Stimulated activated CD8-positive, alpha-beta memory T cell treated with anti-CD3 and anti-CD28 coated beads, Interleukin-4, amount 100 ng/mL, for 4 hours (primary cell): Measurements from ENCODE around the gene CAMK2G.

Experiments used
- DNase-seq, 2 donors: peaks; one replicate each; pipeline ENCODE4 v3.0.0-alpha.2; 2020; ENCODE audit warnings: low read depth in 2 of 2, low spot score in 1 of 2

CAMK2G gene

DNA sequence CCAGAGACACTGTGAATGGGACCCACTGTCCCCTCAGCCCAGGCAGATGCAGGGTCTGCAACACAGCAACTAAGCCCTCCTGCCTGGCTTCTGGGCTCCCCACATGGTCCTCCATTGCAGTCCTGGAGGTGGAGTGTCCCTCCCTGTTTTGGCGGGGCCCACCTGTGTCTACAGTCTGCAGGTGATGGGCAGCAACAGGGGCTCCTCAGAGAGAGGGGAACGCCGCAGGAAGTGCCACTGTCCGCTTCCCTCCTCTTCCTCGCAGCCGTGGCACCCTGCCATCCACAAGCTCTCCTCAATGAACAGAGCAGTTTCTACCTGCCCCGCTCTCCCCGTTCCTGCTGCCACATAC, 9.3 kb downstream of the CAMK2G start:
- DNase-seq, result no peak

DNA sequence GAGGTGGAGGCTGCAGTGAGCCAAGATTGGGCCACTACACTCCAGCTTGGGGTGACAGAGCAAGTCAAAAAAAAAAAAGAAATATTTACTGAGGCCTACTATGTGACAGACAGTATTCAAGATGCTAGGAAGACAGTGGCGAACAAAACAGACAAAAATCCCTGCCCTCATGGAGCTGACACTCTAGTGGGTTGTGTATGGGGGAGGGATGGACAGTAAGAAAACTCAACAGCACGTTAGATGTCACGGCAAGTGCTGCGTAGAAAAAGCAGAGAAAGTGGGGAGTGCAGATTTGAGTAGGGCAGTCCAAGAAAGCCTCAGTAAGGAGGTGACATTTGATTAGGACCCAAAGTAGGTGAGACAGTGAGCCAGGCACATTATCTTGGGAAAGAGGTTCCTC, 10.1 kb downstream of the CAMK2G start:
- DNase-seq, result no peak

DNA sequence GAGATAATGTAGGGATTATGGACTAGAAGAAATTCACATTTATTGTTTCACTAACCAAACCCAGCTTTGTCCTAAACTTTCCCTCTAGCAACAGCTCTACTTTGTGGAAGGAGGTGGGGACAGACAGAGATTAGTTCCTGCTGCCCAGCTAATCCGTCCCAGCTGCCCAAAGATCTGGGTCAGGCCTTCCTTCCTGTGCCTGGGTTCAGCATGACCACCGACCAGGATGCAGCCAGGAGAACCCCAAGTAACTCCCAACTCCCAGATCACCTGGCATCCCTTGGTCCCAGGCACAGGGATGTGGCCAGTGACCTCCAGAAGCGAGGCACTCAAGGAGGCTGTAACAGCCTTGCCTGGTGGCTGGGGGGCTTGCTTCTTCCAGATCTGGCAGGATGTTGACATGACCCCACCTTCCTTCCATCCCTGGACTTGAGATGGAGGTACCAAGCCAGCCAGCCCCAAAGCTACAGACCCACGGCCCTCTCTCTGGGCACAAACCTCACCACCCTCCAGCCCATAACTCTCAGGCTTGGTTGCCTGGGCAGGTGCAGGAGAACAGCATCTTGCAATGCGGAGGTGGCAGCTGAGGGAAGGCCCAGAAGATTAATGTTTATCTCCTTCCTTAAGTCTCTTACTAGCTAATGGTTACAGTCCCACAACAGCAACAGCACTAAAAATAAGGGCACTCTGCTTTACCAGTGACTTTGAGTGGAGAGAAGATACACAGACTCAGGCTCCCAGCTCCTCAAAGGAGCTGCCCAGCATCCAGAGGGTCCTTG, 11.1 kb downstream of the CAMK2G start:
- DNase-seq, result no peak

DNA sequence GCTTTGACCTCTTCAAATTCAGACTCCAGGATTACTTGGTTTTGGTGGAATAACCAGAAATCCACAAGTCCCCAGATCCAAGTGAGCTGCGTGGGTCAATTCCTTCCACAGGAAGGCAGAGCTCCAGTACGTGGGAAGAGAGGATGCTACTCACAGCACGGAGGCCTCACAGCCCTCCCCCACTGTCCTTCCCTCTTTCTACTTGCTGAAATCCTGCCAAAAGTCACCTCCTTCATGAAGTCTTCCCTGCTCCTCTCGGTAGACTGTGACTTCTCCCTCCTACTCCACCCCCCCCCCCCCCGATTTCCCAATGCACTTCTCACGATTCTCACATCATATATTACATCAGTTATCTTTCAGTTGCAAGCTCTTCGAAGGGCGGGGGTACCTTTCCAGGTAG, 12.3 kb downstream of the CAMK2G start:
- DNase-seq, result no peak

DNA sequence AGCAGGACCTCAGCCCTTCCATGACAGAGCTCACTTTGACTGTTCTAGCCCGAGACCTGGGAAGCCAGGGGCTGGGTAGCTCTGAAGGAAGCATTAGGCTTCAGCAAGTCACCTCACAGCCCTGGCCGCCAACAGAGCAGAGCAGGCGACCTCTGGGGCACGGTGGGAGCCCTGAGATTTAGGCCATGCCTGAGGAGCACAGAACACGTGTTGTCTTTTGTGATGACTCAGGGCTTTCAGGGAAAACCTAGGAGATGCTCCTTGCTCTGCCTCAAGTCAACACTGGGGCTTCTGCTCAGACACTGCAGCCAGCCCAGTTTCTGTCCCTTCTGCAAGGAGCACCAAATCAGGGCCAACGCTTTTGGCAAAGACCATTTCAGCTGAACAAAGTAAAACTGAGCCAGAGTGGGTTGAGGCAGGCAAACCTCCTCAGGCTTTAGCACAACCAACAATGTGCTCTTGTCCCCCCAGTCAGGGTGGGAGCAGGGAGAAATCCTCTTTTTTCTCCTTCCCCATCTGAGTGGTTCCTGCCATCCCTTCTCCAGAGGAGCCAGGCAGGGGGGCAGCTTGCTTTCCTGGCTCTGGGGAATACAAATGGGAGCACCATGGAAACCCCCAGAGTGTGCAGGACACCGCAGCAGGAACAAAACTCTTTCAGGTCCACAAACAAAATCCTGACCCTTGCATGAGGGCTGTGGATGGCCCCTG, 14.4 kb downstream of the CAMK2G start:
- DNase-seq, result no peak

DNA sequence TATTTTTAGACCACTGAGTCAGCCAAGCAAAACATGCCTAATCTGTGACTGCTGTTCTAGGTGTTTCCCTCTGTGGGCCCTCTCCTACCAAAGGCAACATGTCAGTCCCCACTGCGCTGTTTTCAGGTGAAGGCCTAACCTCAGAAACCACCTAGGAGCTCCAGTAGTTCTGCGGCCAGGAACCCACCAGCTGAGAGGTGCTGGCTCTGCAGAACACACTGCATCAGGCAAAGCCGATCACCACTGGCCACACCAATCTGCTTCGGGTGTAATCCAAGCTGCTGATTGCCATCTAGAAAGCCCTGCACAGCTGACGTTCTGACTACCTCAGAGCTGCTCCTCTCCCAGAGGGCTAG, 14.9 kb downstream of the CAMK2G start:
- DNase-seq, result no peak

DNA sequence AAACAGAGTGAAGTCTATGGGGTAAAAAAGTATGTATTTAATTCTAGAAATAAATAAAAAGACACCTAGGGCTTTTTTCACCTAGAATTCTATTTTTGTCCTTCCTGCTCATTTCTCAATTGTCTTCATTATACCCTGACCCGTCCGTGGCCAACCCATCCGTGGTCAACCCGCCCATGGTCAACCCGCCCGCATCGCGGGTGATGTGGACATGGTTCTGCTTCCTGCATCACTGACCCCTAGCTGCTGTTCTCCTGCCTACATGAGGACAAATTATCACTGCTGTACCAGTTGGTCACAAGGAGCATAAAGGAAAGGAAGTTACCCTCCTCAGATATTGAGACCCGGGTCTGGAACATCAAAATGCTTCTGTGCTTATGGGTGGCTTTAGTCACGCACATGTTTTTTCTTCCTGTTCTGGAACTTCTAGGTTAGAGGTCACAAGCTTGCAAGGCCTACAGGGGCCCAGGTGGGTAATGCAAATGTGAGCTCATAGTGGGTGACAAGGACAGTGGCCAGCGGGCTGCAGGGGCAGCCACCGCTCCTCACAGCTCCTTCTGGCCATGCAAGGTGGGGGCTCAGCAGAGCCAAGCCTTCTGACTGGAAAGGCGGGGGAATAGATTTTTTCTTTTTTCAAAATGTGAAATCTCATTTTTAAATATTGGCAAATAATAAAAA, 15.5 kb downstream of the CAMK2G start:
- DNase-seq, result no peak

DNA sequence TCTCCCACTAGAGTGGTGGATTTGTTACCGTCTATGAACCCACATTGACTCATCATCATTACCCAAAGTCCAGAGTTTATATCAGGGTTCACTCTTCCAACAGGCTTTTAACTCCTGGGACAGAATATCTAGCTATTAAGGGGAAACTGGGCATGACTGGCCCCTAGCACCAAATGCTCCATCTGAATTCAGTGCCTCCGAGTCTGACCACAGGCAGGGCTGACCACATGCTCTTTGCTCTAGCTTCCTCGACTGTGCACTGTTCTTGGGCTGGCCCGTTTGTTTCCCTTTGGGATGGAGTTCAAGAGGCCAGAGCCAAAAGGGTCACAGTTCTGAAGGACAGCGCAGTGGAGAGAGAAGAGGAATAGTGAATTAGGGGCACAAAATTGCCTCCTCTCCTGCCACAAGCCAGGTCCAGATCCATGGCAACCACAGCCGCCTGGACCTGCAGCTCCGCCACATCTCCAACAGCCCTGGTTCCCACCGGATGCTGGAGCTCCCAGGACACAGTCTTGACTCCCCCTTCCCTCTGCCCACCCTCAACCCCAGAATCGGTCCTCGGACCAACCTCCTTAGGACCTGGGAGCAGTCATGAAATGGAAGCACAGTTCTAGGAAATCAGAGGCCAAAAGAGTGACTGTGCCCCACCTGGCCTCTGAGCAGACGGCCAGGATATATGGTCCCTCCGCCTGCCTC, 16.2 kb downstream of the CAMK2G start:
- no peak for DNase-seq

DNA sequence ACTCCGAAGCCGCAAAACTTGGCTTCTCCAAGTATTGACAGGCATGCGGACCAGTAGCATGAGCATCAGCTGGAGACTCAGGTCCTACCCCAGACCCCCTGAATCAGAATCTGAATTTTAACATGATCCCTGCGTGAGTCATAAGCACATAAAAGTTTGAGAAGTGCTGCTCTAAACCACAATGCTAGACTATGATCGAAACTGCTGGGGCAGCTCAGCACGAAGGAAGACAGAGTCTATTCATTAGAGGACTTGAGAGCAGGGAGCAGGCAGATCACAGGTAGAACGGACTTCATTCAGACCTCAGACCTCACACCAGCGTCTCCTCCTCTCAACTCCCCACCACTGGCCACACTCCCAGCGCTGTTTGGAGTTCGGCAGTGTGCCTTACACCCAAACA, 16.9 kb downstream of the CAMK2G start:
- DNase-seq, result peak in 1 of 2 donors; percentile 20

DNA sequence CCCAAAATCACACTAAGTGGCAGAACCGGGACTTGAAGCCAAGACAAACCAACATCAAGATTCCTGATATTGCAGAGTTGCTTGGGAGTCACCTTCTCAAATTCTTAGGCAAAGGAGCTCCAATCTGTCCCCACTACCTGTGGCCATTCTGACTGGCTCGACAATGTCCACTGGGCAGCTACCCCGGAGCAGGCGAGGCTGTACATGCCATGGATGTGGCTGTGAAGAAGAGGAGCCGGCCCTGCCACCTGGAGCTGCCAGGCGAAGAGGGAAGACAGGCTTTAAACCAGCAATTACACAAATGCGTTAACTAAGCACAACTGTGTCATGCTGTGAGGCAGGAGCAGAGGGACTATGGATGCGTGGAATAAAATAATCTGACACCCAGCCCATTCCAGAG, 18.1 kb downstream of the CAMK2G start:
- no peak for DNase-seq

DNA sequence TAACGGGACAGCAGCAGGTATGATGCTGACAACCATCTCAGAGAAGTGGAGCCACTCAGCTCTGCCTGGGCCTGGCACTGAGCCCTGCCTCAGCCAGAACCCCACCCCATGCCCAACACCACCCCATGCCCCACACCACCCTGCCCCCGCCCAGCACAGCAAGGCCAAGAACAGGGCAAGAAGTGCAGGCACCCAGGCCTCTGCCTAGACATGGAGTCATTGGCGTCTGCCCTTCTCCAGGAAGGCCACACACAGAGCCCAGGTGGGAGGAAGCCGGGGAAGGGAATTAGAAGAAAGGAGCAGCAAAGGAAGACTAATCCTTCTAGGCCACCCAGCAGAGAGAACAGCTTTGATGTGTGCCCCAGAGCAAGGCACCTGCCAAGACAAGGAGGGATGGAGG, 18.9 kb downstream of the CAMK2G start:
- DNase-seq, result no peak

DNA sequence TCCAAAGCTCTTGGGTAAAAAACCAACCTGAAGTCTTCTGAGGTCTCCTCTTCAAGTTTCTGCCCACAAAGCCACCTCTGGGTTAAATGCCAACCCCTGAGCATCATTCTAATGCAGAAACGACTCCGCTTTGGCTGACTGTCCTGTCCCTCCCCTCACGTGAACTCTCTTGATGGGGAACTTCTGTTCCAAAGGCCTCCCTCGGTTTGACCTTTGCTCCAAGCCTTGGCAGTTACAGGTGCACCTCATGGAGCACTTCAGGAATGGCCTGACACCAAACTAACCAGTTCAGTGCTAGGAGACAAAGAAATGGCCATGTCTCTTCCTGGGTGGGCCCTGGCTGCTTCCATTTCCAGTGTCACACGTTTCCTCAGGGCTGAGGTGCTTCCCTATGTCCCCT, 20.0 kb downstream of the CAMK2G start:
- no peak for DNase-seq

DNA sequence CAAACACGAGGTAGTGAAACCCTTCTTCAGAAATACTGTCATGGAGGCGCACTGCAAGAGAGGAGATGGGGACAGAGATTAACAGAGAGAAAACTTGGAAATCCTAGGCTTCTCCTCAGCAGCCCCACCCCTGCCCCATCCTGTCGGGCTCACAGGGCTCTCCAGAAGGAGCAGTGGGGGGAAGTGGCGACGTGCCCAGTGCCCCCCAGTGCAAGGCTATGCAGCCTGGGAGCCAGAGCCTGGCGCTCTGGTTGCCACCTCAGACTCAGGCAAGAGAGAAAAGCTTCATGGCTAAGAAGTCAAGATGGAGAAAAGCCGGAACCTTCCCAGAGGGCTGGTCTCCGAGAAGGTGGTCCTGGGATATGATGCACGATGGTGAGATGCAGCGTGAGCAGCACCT, 21.2 kb downstream of the CAMK2G start:
- DNase-seq, result no peak

DNA sequence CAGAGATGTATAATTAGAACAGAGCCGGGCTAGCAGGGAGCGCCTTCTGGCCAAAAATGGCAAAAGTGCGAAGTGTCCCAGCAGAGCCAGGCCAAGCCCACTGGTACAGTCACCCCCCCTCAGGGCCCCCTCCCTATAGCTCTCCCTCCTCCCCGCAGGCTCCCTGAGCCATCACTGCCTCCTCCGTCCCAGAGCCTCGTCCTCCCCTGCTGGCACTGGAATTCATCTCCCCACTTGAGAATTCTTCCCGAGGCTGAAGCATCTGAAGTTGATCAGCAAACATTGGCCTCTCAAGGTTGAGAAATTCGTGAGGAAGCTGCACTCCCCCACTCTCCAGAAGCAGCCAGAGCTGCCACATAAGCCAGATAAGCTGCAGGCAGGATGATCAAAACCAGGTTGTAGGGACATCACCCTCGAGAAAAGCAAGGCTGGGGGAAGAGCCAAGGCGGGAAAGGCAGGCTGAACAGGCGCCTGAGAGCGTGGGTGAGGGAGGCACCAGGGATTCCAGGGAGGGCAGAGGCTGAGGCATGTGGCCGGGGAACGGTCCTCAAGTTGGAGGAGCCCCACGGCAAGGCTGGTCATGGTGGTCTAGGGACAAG, 23.4 kb downstream of the CAMK2G start:
- no peak for DNase-seq

DNA sequence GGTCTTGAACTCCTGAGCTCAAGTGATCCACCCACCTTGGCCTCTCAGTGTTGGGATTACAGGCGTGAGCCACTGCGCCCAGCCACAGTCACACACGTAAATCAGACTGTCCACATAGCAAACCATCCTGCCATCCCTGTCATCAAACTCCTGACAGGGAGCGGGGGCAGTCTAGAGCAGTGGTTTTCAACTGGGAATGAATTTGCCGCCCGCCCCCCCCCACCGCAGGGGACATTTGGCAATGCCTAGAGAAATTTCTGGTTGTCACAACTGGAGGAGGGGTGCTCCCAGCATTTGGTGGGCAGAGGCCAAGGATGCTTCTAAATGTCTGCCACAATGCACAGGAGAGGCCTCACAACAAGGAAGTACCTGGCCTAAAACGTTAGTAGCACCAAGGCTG, 24.1 kb downstream of the CAMK2G start:
- no peak for DNase-seq

DNA sequence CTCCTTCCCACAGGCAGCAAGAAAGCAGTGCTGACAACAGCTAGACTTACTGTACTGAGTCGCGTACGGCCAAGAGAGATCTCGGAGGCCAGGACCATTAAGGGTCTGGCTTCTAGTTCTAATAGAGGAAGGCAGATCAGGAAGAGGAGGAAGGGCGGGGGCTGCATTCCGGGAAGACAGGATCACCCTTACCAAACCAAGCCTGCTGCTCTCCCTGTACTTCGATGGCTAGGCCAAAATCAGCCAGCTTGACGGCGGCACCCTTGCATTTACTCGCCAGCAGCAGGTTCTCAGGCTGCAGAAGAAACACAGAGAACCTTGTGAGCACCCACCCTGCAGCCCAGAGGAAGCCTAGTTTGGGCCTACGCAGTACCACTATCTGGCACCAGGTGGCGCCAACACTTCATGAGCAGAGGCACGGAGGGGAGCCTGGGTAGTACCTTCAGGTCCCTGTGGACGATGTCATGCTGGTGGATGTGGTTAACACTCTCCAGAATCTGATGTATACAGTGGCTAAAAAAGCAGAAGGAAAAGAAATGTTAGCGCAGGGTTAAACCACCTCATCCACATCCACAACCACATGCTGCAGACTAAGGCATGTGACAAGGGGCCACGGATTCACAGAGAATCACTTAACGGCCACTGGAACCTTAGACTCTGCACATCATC, 25.4 kb downstream of the CAMK2G start:
- peak; percentile 73 to 93 for DNase-seq

DNA sequence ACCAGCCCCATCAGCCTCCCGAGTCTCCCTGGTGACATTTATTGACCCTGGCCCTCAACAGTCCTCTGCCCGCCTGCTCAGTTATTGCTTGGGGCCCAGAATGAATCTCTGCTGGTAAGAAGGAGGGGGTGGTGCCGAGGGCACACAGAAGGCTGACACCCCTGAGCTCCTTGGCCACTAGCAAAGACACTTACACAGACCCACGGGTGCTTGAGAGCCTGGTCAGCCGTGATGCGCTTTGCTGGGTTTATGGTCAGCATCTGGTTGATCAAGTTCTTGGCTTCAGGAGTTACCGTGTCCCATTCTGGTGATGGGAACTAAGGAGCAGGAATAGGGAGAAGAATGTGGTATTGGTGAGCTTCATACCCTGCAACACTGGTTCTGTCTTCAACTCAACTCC, 27.3 kb downstream of the CAMK2G start:
- no peak for DNase-seq

DNA sequence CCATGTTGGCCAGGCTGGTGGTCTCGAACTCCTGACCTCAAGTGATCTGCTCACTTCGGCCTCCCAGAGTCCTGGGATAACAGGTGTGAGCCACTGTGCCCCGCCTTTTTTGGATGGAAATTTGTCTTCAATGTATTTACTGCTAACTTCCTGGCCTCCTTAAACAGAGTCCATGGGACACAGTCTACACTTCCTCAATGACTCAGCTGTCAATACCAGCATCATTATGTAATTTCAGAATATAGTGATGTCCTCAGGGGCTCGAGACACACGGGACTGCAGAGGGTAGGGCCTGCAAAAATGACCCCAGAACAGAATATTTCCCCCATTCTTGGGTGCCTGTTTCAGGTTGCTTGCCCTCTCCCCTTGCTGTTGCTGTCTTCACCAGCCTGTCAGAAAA, 31.1 kb downstream of the CAMK2G start:
- no peak for DNase-seq

DNA sequence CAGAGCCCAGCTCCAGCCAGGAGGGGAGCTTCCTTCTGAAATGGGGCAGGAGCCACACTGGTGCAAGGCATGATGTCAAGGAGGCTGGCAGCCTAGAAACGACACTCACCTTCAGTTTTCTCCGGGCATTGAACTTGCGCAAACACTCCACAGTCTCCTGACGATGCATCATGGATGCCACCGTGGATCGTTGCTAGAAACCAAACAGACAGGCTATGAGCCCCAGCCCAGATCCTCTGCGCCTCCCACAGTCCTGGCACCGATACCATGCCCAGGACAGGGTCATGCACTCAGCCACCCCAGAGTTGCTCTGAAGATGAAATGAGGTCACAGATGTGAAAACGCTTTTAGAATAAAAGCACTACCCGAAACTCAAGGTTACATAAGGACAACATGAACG, 32.0 kb downstream of the CAMK2G start:
- DNase-seq, result no peak

DNA sequence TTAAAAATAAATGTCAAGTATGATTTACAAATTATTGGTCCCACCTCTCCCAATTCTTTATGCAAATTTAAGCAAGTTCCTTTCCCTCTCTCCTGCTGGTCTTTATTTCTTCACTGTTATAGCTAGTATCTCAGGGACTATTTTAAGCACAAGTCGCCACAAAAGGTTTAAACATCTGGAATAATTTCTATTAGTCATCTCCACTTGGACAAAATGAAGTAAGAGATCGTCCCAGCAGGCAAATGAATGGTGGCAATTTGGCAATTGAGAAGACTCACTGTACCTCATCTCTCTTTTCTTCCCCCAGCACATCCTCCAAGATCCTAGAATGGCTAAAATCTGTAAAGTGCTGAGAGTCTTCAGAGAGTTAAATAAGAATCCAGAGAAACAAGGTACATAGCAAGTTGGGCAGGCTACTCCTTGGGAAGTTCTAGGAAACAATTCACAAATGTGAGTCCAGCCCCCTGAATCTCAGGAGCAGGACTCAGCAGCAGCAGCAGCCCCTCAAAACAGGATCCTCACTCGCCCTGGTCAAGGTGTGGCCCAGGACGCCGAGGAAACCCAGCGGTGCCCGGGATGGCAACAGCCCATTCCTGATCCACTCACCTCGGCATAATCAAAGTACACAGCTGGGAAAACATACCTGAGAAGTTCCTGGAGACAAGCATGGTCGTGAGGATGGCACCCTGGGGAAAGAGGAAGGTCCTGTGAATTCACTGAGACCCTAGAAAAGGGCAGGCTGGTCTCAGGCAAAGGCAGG, 32.6 kb downstream of the CAMK2G start:
- DNase-seq, result no peak
